A673 (cell line): Measurements from ENCODE around the gene NAIF1. TPM values are rescaled to one million over a fixed set of nuclear protein-coding genes. Genes with fewer than 3 reads are reported as not detected.
"Not testable (repeated sequence)": the region's sequence is repeated elsewhere in the genome, so short reads cannot be mapped to it uniquely, and the experiment has no call there.

Experiments
- BruUV-seq: library from RNA; stranded (reverse); fragments of 400-500 nt; replicated peaks from 2 replicates; lab custom pipeline; 2021; lab: Mats Ljungman, UMichigan
- CTCF ChIA-PET: fragments of 300-600 bp; sonication (Branson Sonifier 250); formaldehyde crosslinking; loops from one replicate; lab custom pipeline; 2022; ENCODE audit warnings: antibody characterized with exemption; lab: Charles Lee
- POLR2A ChIA-PET: fragments of 300-600 bp; sonication (Branson Sonifier 250); formaldehyde crosslinking; loops from one replicate; lab custom pipeline; 2022; ENCODE audit warnings: antibody characterized with exemption; ENCODE audit not compliant: low non-redundant PET; lab: Charles Lee
- DNase-seq: peaks from one replicate; pipeline ENCODE4 v3.0.0-alpha.2; 2015; ENCODE audit warnings: low spot score
- H3K27ac ChIP-seq: fragments of 200-600 bp; sonication (generic); 2 replicates; pipeline ENCODE4 v1.5.1; 2016; ENCODE audit warnings: mixed run types, low read depth, mild to moderate bottlenecking, mixed read lengths, antibody characterized with exemption, low read length; ENCODE audit not compliant: poor library complexity, severe bottlenecking
- H3K27me3 ChIP-seq: fragments of 200-600 bp; sonication (generic); replicated peaks from 2 replicates; pipeline ENCODE4 v1.6.1; 2017; ENCODE audit warnings: mixed run types, low read depth, mild to moderate bottlenecking, mixed read lengths, antibody characterized with exemption, low read length; ENCODE audit not compliant: insufficient read depth, poor library complexity
- H3K36me3 ChIP-seq: fragments of 200-600 bp; sonication (generic); 2 replicates; pipeline ENCODE4 v1.6.1; 2016; ENCODE audit warnings: mixed run types, mild to moderate bottlenecking, mixed read lengths, antibody characterized with exemption, low read length; ENCODE audit not compliant: insufficient read depth, poor library complexity, severe bottlenecking
- H3K4me1 ChIP-seq: fragments of 200-600 bp; sonication (generic); 2 replicates; pipeline ENCODE4 v1.6.1; 2017; ENCODE audit warnings: mixed run types, mild to moderate bottlenecking, mixed read lengths, antibody characterized with exemption, low read length; ENCODE audit not compliant: insufficient read depth, poor library complexity, severe bottlenecking
- H3K4me3 ChIP-seq: fragments of 200-600 bp; sonication (generic); 2 replicates; pipeline ENCODE4 v1.5.1; 2016; ENCODE audit warnings: low read depth, mixed run types, mild to moderate bottlenecking, mixed read lengths, low read length; ENCODE audit not compliant: poor library complexity, severe bottlenecking
- H3K9me3 ChIP-seq: fragments of 200-600 bp; sonication (generic); 2 replicates; pipeline ENCODE4 v1.6.1; 2016; ENCODE audit warnings: mixed run types, low read depth, mild to moderate bottlenecking, mixed read lengths, antibody characterized with exemption, low read length; ENCODE audit not compliant: poor library complexity, severe bottlenecking
- EZH2 ChIP-seq: fragments of 200-600 bp; sonication (generic); IDR thresholded peaks from 2 replicates; pipeline ENCODE4 v1.6.1; 2017; ENCODE audit warnings: borderline replicate concordance, low read depth, mild to moderate bottlenecking, mixed read lengths, antibody characterized with exemption, low read length; ENCODE audit not compliant: poor library complexity, severe bottlenecking
- intact Hi-C: fragments of 100-400 bp; cut with micrococcal nuclease; formaldehyde crosslinking; loops from one replicate; pipeline ENCODE4 v1.10.0; 2022; ENCODE audit not compliant: unreplicated experiment
- total RNA-seq: library from RNA; stranded (reverse); gene quantifications from 2 replicates; pipeline ENCODE4 v1.2.3, GENCODE V29; 2021
- TF ChIP-seq, protein P1 (sequence below): fragments of 300-800, 200-600 bp; sonication (generic); conservative IDR thresholded peaks from 2 replicates; pipeline ENCODE4 v1.5.1; 2017; ENCODE audit warnings: low read depth, mild to moderate bottlenecking, antibody characterized with exemption, low read length, moderate library complexity, mixed read lengths

The NAIF1 gene
- total RNA-seq, 1 experiment from 2014 or later = 9.3 TPM

DNA sequence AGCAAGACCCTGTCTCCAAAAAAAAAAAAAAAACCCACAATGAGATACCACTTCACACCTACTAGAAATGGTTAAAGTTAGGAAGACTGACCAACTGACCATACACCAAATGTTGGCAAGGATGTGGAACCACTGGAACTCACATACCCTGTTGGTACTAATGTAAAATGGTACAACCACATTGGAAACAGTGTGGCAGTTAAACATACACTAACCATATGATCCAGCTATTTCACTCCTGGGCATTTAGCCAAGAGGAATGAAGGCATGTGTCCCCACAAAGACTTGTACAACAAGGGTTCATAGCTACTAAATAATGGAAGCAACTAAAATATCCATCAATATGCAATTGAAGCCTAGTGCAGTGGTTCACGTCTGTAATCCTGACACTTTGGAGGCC lies 21.3 kb downstream of the NAIF1 start:
- Histone ChIP-seq H3K27me3 (no peaks in the 10 kb centered on the region), H3K9me3 (no peaks in the 10 kb centered on the region), H3K4me3 (no peak overlapping the region), H3K27ac (no peak overlapping the region), H3K36me3 (no peaks in the 10 kb centered on the region), H3K4me1 (peaks cover 25% of the 10 kb centered on the region)
- no TSS peak for BruUV-seq
- peak; percentile 44 for DNase-seq
- ChIA-PET CTCF (no interaction called here), POLR2A (interaction anchor here (0.5 kb wide), 1 partner anchor 27 kb away, joined by 7 read pairs; no protein-coding TSS in a partner anchor)
- intact Hi-C loops = no loop called here
- TF ChIP-seq, protein P1, sequence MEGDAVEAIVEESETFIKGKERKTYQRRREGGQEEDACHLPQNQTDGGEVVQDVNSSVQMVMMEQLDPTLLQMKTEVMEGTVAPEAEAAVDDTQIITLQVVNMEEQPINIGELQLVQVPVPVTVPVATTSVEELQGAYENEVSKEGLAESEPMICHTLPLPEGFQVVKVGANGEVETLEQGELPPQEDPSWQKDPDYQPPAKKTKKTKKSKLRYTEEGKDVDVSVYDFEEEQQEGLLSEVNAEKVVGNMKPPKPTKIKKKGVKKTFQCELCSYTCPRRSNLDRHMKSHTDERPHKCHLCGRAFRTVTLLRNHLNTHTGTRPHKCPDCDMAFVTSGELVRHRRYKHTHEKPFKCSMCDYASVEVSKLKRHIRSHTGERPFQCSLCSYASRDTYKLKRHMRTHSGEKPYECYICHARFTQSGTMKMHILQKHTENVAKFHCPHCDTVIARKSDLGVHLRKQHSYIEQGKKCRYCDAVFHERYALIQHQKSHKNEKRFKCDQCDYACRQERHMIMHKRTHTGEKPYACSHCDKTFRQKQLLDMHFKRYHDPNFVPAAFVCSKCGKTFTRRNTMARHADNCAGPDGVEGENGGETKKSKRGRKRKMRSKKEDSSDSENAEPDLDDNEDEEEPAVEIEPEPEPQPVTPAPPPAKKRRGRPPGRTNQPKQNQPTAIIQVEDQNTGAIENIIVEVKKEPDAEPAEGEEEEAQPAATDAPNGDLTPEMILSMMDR = no peak
- TF ChIP-seq EZH2 = no peak

DNA sequence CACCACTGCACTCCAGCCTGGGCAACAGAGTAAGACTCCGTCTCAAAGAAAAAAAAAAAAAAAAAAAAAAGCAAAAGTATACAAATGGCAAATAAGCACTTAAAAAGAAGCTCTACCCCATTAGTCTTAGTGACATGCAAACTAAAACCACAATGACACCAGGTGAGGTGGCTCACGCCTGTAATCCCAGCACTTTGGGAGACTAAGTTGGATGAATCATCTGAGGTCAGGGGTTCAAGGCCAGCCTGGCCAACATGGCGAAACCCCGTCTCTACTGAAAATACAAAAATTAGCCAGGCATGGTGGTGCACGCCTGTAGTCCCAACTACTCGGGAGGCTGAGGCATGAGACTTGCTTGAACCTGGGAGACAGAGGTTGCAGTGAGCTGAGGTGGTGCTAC lies 21.7 kb downstream of the NAIF1 start:
- H3K9me3 ChIP-seq, H3K27me3 ChIP-seq, intact Hi-C loops, H3K36me3 ChIP-seq, H3K27ac ChIP-seq, DNase-seq, BruUV-seq, CTCF ChIA-PET, H3K4me3 ChIP-seq, POLR2A ChIA-PET: not testable (repeated sequence)
- H3K4me1 ChIP-seq = peaks cover 21% of the 10 kb centered on the region

DNA sequence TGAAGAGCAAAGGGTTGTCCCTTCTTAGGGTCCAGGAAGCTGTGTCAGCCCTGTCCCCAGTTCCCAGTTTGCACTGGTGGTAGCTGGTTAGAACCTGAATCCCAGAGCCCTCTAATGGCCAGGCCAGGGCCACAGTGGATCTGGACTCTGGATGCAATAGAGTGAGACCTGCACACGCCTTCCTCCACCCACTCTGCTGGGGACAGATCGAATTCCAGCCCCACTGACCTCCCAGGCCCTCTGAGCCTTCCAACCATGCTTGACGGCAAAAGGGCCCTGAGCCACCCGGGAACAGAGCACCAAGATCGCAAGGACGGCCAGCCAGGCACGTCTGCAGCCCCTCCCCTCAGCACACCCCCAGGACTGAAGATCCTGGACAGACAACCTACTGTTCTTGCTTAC lies 23.7 kb downstream of the NAIF1 start:
- no peaks in the 10 kb centered on the region for H3K9me3 ChIP-seq
- H3K4me3 ChIP-seq = no peak overlapping the region
- intact Hi-C loops = no loop called here
- BruUV-seq = no TSS peak
- TF ChIP-seq EZH2 = no peak
- H3K27me3 ChIP-seq = no peaks in the 10 kb centered on the region
- H3K36me3 ChIP-seq = no peaks in the 10 kb centered on the region
- no peak overlapping the region for H3K27ac ChIP-seq
- ChIA-PET POLR2A (no interaction called here), CTCF (no interaction called here)
- no peak for DNase-seq
- peaks cover 8% of the 10 kb centered on the region for H3K4me1 ChIP-seq

DNA sequence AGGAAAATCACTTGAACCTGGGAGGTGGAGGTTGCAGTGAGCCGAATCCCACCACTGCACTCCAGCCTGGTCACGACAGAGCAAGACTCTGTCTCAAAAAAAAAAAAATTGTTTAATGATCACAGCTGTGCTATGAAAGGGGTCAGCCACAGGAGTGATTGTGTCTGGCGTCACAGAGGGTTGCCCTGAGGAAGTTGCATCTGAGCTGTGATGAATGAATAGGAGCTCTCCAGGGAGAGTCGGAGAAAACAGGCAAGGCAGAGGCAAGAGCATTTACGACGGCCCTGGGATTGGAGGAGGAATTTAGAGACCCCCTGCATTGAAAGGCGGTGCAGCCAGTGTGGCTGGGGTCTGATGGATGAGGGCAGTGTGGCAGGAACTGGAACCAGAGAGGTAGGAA lies 25.1 kb downstream of the NAIF1 start:
- BruUV-seq = no TSS peak

DNA sequence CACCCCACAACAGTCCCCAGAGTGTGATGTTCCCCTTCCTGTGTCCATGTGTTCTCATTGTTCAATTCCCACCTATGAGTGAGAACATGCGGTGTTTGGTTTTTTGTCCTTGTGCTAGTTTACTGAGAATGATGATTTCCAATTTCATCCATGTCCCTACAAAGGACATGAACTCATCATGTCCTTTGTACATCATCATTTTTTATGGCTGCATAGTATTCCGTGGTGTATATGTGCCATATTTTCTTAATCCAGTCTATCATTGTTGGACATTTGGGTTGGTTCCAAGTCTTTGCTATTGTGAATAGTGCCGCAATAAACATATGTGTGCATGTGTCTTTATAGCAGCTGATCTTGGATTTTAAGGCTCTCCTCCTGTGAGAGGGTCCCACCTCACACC lies 26.3 kb downstream of the NAIF1 start:
- H3K9me3 ChIP-seq, H3K4me3 ChIP-seq, H3K27ac ChIP-seq, CTCF ChIA-PET, H3K4me1 ChIP-seq, DNase-seq, BruUV-seq, POLR2A ChIA-PET, intact Hi-C loops, H3K36me3 ChIP-seq, H3K27me3 ChIP-seq: not testable (repeated sequence)

More for the DNA sequence above, 25.1 kb downstream of the NAIF1 start:
- Histone ChIP-seq H3K27ac (no peak overlapping the region), H3K4me3 (no peak overlapping the region), H3K36me3 (no peaks in the 10 kb centered on the region), H3K27me3 (no peaks in the 10 kb centered on the region), H3K9me3 (no peaks in the 10 kb centered on the region), H3K4me1 (peaks cover 8% of the 10 kb centered on the region)
- intact Hi-C loops = no loop called here
- DNase-seq = no peak
- ChIA-PET CTCF (interaction anchor here (0.7 kb wide), 1 partner anchor 19 kb away, joined by 3 read pairs; no protein-coding TSS in a partner anchor), POLR2A (no interaction called here)
- TF ChIP-seq EZH2 = no peak
- TF ChIP-seq, protein P1 = no peak

DNA sequence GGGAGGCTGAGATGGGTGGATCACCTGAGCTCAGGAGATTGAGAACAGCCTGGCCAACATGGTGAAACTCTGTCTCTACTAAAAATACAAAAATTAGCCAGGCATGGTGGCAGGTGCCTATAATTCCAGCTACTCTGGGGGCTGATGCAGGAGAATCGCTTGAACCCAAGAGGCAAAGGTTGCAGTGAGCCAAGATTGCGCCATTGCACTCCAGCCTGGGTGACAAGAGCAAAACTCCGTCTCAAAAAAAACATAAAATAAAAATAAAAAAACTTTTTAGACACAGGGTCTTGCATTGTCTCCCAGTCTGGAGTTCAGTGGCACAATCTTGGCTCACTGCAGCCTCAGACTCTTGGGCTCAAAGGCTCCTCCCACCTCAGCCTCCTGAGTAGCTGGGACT lies 30.6 kb downstream of the NAIF1 start:
- intact Hi-C loops, H3K27me3 ChIP-seq, H3K4me1 ChIP-seq, H3K4me3 ChIP-seq, DNase-seq, H3K9me3 ChIP-seq, H3K36me3 ChIP-seq, BruUV-seq, H3K27ac ChIP-seq: not testable (repeated sequence)
- ChIA-PET POLR2A (interaction anchor here (0.7 kb wide), 1 partner anchor 617 kb away, joined by 6 read pairs; no protein-coding TSS in a partner anchor), CTCF (interaction anchor here (0.7 kb wide), 1 partner anchor 30 kb away, joined by 3 read pairs; no protein-coding TSS in a partner anchor)
